Hepatocyte (in vitro differentiated cells): ENCODE data around the gene CBLIF. TPM values are rescaled to one million over a fixed set of nuclear protein-coding genes. Genes with fewer than 3 reads are reported as not detected.

Experiments
- DNase-seq: peaks from one replicate; pipeline ENCODE4 v3.0.0-alpha.2; 2016; ENCODE audit warnings: low spot score
- H2AFZ ChIP-seq: fragments of 200-600 bp; sonication (generic); 2 replicates; pipeline ENCODE4 v1.6.0; 2016; ENCODE audit warnings: antibody characterized with exemption, mild to moderate bottlenecking
- H3K27ac ChIP-seq: fragments of 200-600 bp; sonication (generic); 2 replicates; pipeline ENCODE4 v1.5.1; 2016; ENCODE audit warnings: mild to moderate bottlenecking
- H3K27me3 ChIP-seq: fragments of 200-600 bp; sonication (generic); 2 replicates; pipeline ENCODE4 v1.6.1; 2016
- H3K36me3 ChIP-seq: fragments of 200-600 bp; sonication (generic); replicated peaks from 2 replicates; pipeline ENCODE4 v1.5.1; 2016; ENCODE audit warnings: low read depth; ENCODE audit not compliant: insufficient read depth
- H3K4me1 ChIP-seq: fragments of 200-600 bp; sonication (generic); 2 replicates; pipeline ENCODE4 v1.5.1; 2016; ENCODE audit warnings: mild to moderate bottlenecking, moderate library complexity; ENCODE audit not compliant: insufficient read depth
- H3K4me2 ChIP-seq: fragments of 200-600 bp; sonication (generic); 2 replicates; pipeline ENCODE4 v1.6.0; 2016
- H3K4me3 ChIP-seq: fragments of 200-600 bp; sonication (generic); 2 replicates; pipeline ENCODE4 v1.5.1; 2016; ENCODE audit warnings: mild to moderate bottlenecking
- H3K79me2 ChIP-seq: fragments of 200-600 bp; sonication (generic); 2 replicates; pipeline ENCODE4 v1.6.0; 2017; ENCODE audit warnings: mild to moderate bottlenecking
- H3K9me2 ChIP-seq: fragments of 200-600 bp; sonication (generic); replicated peaks from 2 replicates; pipeline ENCODE4 v1.6.0; 2017; ENCODE audit warnings: mild to moderate bottlenecking; ENCODE audit not compliant: insufficient read depth
- H3K9me3 ChIP-seq: fragments of 200-600 bp; sonication (generic); 2 replicates; pipeline ENCODE4 v1.5.1; 2016; ENCODE audit warnings: low read depth, mild to moderate bottlenecking
- H4K20me1 ChIP-seq: fragments of 200-600 bp; sonication (generic); 2 replicates; pipeline ENCODE4 v1.6.0; 2016; ENCODE audit warnings: mild to moderate bottlenecking; ENCODE audit not compliant: insufficient read depth, poor library complexity, severe bottlenecking
- CTCF ChIP-seq: fragments of 200-600 bp; sonication (generic); IDR thresholded peaks from 2 replicates; pipeline ENCODE4 v1.5.1; 2016; ENCODE audit warnings: antibody characterized with exemption, mild to moderate bottlenecking; ENCODE audit not compliant: poor library complexity
- EZH2 ChIP-seq: fragments of 200-600 bp; sonication (generic); IDR thresholded peaks from 2 replicates; pipeline ENCODE4 v1.6.1; 2016; ENCODE audit warnings: antibody characterized with exemption, mild to moderate bottlenecking, borderline replicate concordance
- EZH2phosphoT487 ChIP-seq: fragments of 200-600 bp; sonication (generic); IDR thresholded peaks from one replicate; pipeline ENCODE4 v1.6.1; 2018; ENCODE audit warnings: antibody characterized with exemption, mild to moderate bottlenecking, low read depth, moderate library complexity; ENCODE audit not compliant: unreplicated experiment, severe bottlenecking
- WGBS: methylation state at CpG from one replicate; pipeline ENCODE4 v1.1.6; 2016; ENCODE audit warnings: low lambda C conversion rate; ENCODE audit errors: missing lambda C conversion rate; 5-methylcytosine and 5-hydroxymethylcytosine counted together
- polyA plus RNA-seq: library from polyadenylated mRNA; unstranded; fragments of >200 nt; fragmentation: Nextera tagmentation; extraction: Ambion mirVana; gene quantifications from 2 replicates; pipeline ENCODE4 v1.2.1, GENCODE V29; 2016
- total RNA-seq: library from RNA; depleted of rRNA; stranded (reverse); fragments of >200 nt; gene quantifications from 2 replicates; pipeline ENCODE4 v1.2.3, GENCODE V29; 2014

CBLIF gene
- total and polyA plus RNA-seq, 2 experiments from 2014 or later: 45.2 to 60.8 TPM

DNA sequence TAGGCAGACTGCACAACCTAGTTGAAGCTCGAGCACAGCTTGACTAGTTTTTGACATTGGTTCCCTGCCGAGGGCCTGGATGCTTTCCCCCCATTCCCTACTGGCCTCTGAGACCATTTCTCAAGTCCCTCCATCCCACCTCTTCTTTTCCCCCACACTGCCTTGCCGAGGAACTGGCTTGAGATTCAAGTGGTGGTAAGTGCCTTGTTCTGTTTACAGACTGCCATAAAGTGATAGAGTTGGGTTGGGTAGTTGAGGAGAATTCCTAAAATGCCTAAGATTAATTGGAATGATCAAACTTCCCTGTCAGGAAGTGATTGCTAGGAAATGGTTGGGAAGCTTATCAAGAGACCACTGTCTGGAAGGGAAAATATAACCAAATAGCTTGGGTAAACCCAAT lies 50.9 kb downstream of the CBLIF start:
- Histone ChIP-seq H3K27me3 (no peaks in the 10 kb centered on the region), H3K9me2 (no peaks in the 10 kb centered on the region), H3K4me1 (no peaks in the 10 kb centered on the region), H3K79me2 (peaks cover 21% of the 10 kb centered on the region), H3K9me3 (no peaks in the 10 kb centered on the region), H4K20me1 (no peaks in the 10 kb centered on the region), H3K27ac (no peak overlapping the region), H2AFZ (no peak overlapping the region), H3K4me3 (no peak overlapping the region), H3K36me3 (peaks cover 4% of the 10 kb centered on the region), H3K4me2 (no peak overlapping the region)
- 91% methylated on average over 3 of the region's 3 CpGs for WGBS
- TF ChIP-seq EZH2phosphoT487: no peak
- TF ChIP-seq EZH2: no peak
- no peak for TF ChIP-seq CTCF
- no peak for DNase-seq

GRCh38 chr11:59792507-59792906 lies 52.8 kb downstream of the CBLIF start:
- H3K79me2 ChIP-seq: peaks cover 40% of the 10 kb centered on the region
- no peaks in the 10 kb centered on the region for H3K27me3 ChIP-seq
- no peak overlapping the region for H2AFZ ChIP-seq
- H4K20me1 ChIP-seq: no peaks in the 10 kb centered on the region
- H3K4me3 ChIP-seq: no peak overlapping the region
- DNase-seq: no peak
- H3K4me2 ChIP-seq: no peak overlapping the region
- H3K9me2 ChIP-seq: no peaks in the 10 kb centered on the region
- 87% methylated on average over 1 of the region's 1 CpG for WGBS
- peaks cover 6% of the 10 kb centered on the region for H3K4me1 ChIP-seq
- H3K36me3 ChIP-seq: peaks cover 4% of the 10 kb centered on the region
- H3K9me3 ChIP-seq: no peaks in the 10 kb centered on the region
- no peak for TF ChIP-seq EZH2
- TF ChIP-seq CTCF: no peak
- TF ChIP-seq EZH2phosphoT487: no peak
- H3K27ac ChIP-seq: no peak overlapping the region

GRCh38 chr11:59791639-59792038 lies 53.7 kb downstream of the CBLIF start:
- Histone ChIP-seq H3K4me2 (no peak overlapping the region), H3K79me2 (peaks cover 40% of the 10 kb centered on the region), H3K9me2 (no peaks in the 10 kb centered on the region), H2AFZ (no peak overlapping the region), H3K36me3 (peaks cover 4% of the 10 kb centered on the region), H3K9me3 (no peaks in the 10 kb centered on the region), H3K4me1 (peaks cover 12% of the 10 kb centered on the region), H3K27me3 (no peaks in the 10 kb centered on the region), H3K4me3 (no peak overlapping the region), H3K27ac (no peak overlapping the region), H4K20me1 (no peaks in the 10 kb centered on the region)
- TF ChIP-seq EZH2 (no peak), CTCF (no peak), EZH2phosphoT487 (no peak)
- no peak for DNase-seq
- WGBS: 67% methylated on average over 4 of the region's 4 CpGs

DNA sequence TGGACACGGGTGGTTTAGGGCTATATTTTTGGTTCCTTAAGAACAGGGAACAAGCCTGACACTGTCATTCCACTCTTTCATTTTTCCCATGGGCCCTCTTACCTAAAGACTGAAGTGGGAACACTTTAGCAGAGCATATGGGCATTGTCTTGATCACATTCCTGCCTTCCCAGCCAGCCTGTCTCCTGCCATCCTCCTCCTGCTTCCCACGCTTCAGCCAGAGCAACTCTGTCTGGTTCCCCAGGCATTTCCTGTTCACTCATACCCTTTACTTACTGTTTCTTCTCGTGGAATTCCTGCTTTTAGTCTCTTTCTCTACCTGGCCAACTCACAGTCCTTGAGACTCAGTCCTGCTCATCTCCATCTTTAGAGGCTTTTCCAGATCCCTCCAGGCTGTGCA lies 57.5 kb downstream of the CBLIF start:
- no peak overlapping the region for H2AFZ ChIP-seq

More for the DNA sequence above, 57.5 kb downstream of the CBLIF start:
- H3K36me3 ChIP-seq: no peaks in the 10 kb centered on the region
- H3K27me3 ChIP-seq: no peaks in the 10 kb centered on the region
- no peaks in the 10 kb centered on the region for H4K20me1 ChIP-seq
- H3K4me2 ChIP-seq: peak overlapping the region; percentile 44
- no peak for TF ChIP-seq CTCF
- TF ChIP-seq EZH2: no peak
- TF ChIP-seq EZH2phosphoT487: no peak
- H3K27ac ChIP-seq: peak overlapping the region; percentile 89
- H3K9me2 ChIP-seq: no peaks in the 10 kb centered on the region
- peaks cover 74% of the 10 kb centered on the region for H3K79me2 ChIP-seq
- no peak for DNase-seq
- 64% methylated on average over 3 of the region's 3 CpGs for WGBS
- H3K4me1 ChIP-seq: peaks cover 19% of the 10 kb centered on the region
- no peak overlapping the region for H3K4me3 ChIP-seq
- H3K9me3 ChIP-seq: no peaks in the 10 kb centered on the region
